H9 (cell line): ENCODE data around the gene SRC. TPM values are rescaled to one million over a fixed set of nuclear protein-coding genes. Genes with fewer than 3 reads are reported as not detected.

Source experiments
- DNase-seq: peaks from one replicate; pipeline ENCODE4 v3.0.0-alpha.2; 2017
- H2AFZ ChIP-seq: one replicate; pipeline ENCODE4 v1.6.1; 2013; ENCODE audit warnings: mild to moderate bottlenecking, low read length, control low read depth, moderate library complexity
- H2AK5ac ChIP-seq: 2 replicates; pipeline ENCODE4 v1.6.1; 2013; ENCODE audit warnings: low read length, control low read depth, mixed read lengths; ENCODE audit not compliant: insufficient read length
- H2BK120ac ChIP-seq: one replicate; pipeline ENCODE4 v1.6.1; 2013; ENCODE audit warnings: low read depth, mild to moderate bottlenecking, low read length, control low read depth, inconsistent platforms; ENCODE audit not compliant: poor library complexity, severe bottlenecking
- H2BK12ac ChIP-seq: 2 replicates; pipeline ENCODE4 v1.6.1; 2013; ENCODE audit warnings: low read length, control low read depth, mixed read lengths, low read depth; ENCODE audit not compliant: insufficient read length
- H2BK15ac ChIP-seq: 2 replicates; pipeline ENCODE4 v1.6.1; 2013; ENCODE audit warnings: low read depth, low read length, control low read depth
- H2BK20ac ChIP-seq: one replicate; pipeline ENCODE4 v1.6.1; 2013; ENCODE audit warnings: low read depth, mild to moderate bottlenecking, low read length, control low read depth, inconsistent platforms; ENCODE audit not compliant: poor library complexity, severe bottlenecking
- H2BK5ac ChIP-seq: 2 replicates; pipeline ENCODE4 v1.6.1; 2013; ENCODE audit warnings: low read length, control low read depth, mixed read lengths; ENCODE audit not compliant: insufficient read length
- H3K14ac ChIP-seq: 2 replicates; pipeline ENCODE4 v1.6.1; 2013; ENCODE audit warnings: low read length, control low read depth; ENCODE audit not compliant: insufficient read depth
- H3K18ac ChIP-seq: 2 replicates; pipeline ENCODE4 v1.6.1; 2013; ENCODE audit warnings: low read depth, mild to moderate bottlenecking, mixed read lengths, low read length, control low read depth; ENCODE audit not compliant: insufficient read length
- H3K23ac ChIP-seq: 2 replicates; pipeline ENCODE4 v1.6.1; 2013; ENCODE audit warnings: low read length, control low read depth, mixed read lengths, low read depth; ENCODE audit not compliant: insufficient read length
- H3K23me2 ChIP-seq: 2 replicates; pipeline ENCODE4 v1.6.1; 2013; ENCODE audit warnings: low read depth, mild to moderate bottlenecking, mixed read lengths, low read length, control low read depth; ENCODE audit not compliant: insufficient read length, poor library complexity, severe bottlenecking
- H3K27ac ChIP-seq: 2 replicates; pipeline ENCODE4 v1.5.1; 2013; ENCODE audit warnings: low read length, control low read depth, mixed read lengths, low read depth; ENCODE audit not compliant: insufficient read length
- H3K27me3 ChIP-seq: 2 replicates; pipeline ENCODE4 v1.6.1; 2013; ENCODE audit warnings: low read length, control low read depth, inconsistent platforms; ENCODE audit not compliant: insufficient read depth
- H3K4ac ChIP-seq: 2 replicates; pipeline ENCODE4 v1.6.1; 2013; ENCODE audit warnings: low read depth, mild to moderate bottlenecking, control low read depth, inconsistent platforms, low read length, moderate library complexity
- H3K4me1 ChIP-seq: 2 replicates; pipeline ENCODE4 v1.6.1; 2013; ENCODE audit warnings: low read length, control low read depth, inconsistent platforms; ENCODE audit not compliant: insufficient read depth
- H3K4me2 ChIP-seq: 2 replicates; pipeline ENCODE4 v1.6.1; 2013; ENCODE audit warnings: low read length, control low read depth, mixed read lengths; ENCODE audit not compliant: insufficient read length, insufficient read depth
- H3K56ac ChIP-seq: 2 replicates; pipeline ENCODE4 v1.6.1; 2013; ENCODE audit warnings: low read depth, mild to moderate bottlenecking, mixed read lengths, low read length, control low read depth; ENCODE audit not compliant: insufficient read length
- H3K79me1 ChIP-seq: 2 replicates; pipeline ENCODE4 v1.6.1; 2013; ENCODE audit warnings: low read depth, mild to moderate bottlenecking, moderate library complexity, low read length, control low read depth, inconsistent platforms; ENCODE audit not compliant: insufficient read depth, poor library complexity, severe bottlenecking
- H3K79me2 ChIP-seq: 2 replicates; pipeline ENCODE4 v1.6.1; 2013; ENCODE audit warnings: low read length, control low read depth, inconsistent platforms; ENCODE audit not compliant: insufficient read depth
- H3K9ac ChIP-seq: 2 replicates; pipeline ENCODE4 v1.6.1; 2013; ENCODE audit warnings: low read length, control low read depth, mixed read lengths; ENCODE audit not compliant: insufficient read length; ENCODE audit errors: extremely low read depth
- H3K9me3 ChIP-seq: one replicate; pipeline ENCODE4 v1.6.1; 2013; ENCODE audit warnings: low read depth, low read length, inconsistent platforms; ENCODE audit not compliant: control insufficient read depth
- H3T11ph ChIP-seq: one replicate; pipeline ENCODE4 v1.6.1; 2013; ENCODE audit warnings: mild to moderate bottlenecking, low read length, control low read depth, inconsistent platforms
- H4K20me1 ChIP-seq: one replicate; pipeline ENCODE4 v1.6.1; 2013; ENCODE audit not compliant: control insufficient read depth, insufficient read length, insufficient read depth
- H4K5ac ChIP-seq: 2 replicates; pipeline ENCODE4 v1.6.1; 2013; ENCODE audit warnings: low read depth, mild to moderate bottlenecking, mixed read lengths, low read length, control low read depth; ENCODE audit not compliant: insufficient read length
- H4K8ac ChIP-seq: replicated peaks from 2 replicates; pipeline ENCODE4 v1.6.1; 2013; ENCODE audit warnings: low read length, control low read depth, mixed read lengths, low read depth; ENCODE audit not compliant: insufficient read length
- H4K91ac ChIP-seq: 2 replicates; pipeline ENCODE4 v1.6.1; 2013; ENCODE audit warnings: low read depth, mild to moderate bottlenecking, moderate library complexity, mixed read lengths, low read length, control low read depth; ENCODE audit not compliant: insufficient read length
- H3K27ac Mint-ChIP-seq, 3 experiments: 2 replicates in 2 of 3; 3 replicates in 1 of 3; pipeline ENCODE4 v1.8.0; 2020 to 2021; ENCODE audit warnings: mixed read lengths in 3 of 3, mild to moderate bottlenecking in 1 of 3, moderate library complexity in 1 of 3
- H3K27me3 Mint-ChIP-seq: 2 replicates; pipeline ENCODE4 v1.8.0; 2021; ENCODE audit warnings: low read depth, mild to moderate bottlenecking, moderate library complexity, mixed read lengths
- H3K36me3 Mint-ChIP-seq, 3 experiments: 2 replicates in 2 of 3; 3 replicates in 1 of 3; pipeline ENCODE4 v1.8.0; 2020 to 2021; ENCODE audit warnings: low read depth in 3 of 3, mixed read lengths in 3 of 3; ENCODE audit not compliant: insufficient read depth in 1 of 3
- H3K4me1 Mint-ChIP-seq, 2 experiments: 2 replicates each; pipeline ENCODE4 v1.8.0; 2020; ENCODE audit warnings: mixed read lengths in 2 of 2
- H3K4me3 Mint-ChIP-seq, 2 experiments: 2 replicates in 1 of 2; 3 replicates in 1 of 2; pipeline ENCODE4 v1.8.0; 2020 to 2021; ENCODE audit warnings: mild to moderate bottlenecking in 2 of 2, mixed read lengths in 2 of 2, moderate library complexity in 1 of 2
- H3K9me3 Mint-ChIP-seq, 2 experiments: 2 replicates in 1 of 2; 3 replicates in 1 of 2; pipeline ENCODE4 v1.8.0; 2020; ENCODE audit warnings: mild to moderate bottlenecking in 2 of 2, mixed read lengths in 2 of 2, moderate library complexity in 1 of 2
- WGBS: extraction: QIAGEN DNeasy Blood & Tissue Kit; methylation state at CpG from one replicate; pipeline ENCODE4 v1.1.7; 2013; ENCODE audit warnings: missing lambda C conversion rate, low lambda C conversion rate, mixed read lengths; ENCODE audit not compliant: insufficient read length; ENCODE audit errors: extremely low coverage; 5-methylcytosine and 5-hydroxymethylcytosine counted together
- total RNA-seq: library from RNA; stranded (reverse); gene quantifications from 2 replicates; pipeline ENCODE4 v1.2.1, GENCODE V29; 2021
- TF ChIP-seq, protein P1 (sequence below): fragments of 200-600 bp; sonication (generic); conservative IDR thresholded peaks from 3 replicates; pipeline ENCODE4 v1.8.0; 2021; ENCODE audit warnings: antibody characterized with exemption, mild to moderate bottlenecking

The SRC gene
- total RNA-seq, 1 experiment from 2014 or later = 44.5 TPM

DNA sequence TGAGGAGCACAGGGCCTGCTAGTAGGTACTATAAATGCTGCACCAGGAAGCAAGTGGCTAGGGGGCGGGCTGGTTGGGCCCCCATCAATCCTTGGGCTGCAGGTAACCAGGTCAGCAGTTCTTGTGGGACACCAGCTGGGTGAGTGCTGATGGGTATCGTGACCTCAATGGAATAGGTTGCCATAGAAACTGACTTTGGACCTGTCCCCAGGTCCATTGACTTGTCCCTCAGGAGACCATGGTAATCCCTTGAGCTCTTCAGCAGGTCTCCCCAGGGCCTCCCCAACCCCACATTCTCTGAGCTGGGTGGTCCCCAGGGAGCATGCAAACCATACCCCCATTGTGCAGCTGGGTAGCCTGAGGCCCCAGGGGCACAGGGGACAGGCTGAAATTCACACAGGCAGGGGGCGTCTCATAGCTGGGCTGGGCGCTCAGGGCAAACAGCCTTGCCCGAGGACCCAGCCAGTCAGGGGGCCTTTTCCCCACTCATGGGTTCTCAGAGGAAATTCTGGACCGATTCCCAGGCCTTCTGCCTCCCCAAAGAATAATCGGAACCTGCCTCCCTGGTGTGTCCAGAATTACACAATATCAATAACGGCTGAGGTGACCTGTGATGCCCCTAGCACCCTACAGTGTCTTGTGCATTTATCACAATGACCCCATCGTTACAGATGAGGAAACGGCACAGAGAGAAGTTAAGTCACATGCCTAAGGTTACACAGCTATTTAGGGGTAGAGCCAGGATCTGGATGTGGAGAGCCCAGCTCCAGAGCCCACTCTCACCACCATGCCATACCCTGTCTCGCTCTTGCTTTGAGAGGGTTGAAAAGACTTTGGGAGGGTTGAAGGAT lies 35.9 kb downstream of the SRC start:
- TF ChIP-seq, protein P1, sequence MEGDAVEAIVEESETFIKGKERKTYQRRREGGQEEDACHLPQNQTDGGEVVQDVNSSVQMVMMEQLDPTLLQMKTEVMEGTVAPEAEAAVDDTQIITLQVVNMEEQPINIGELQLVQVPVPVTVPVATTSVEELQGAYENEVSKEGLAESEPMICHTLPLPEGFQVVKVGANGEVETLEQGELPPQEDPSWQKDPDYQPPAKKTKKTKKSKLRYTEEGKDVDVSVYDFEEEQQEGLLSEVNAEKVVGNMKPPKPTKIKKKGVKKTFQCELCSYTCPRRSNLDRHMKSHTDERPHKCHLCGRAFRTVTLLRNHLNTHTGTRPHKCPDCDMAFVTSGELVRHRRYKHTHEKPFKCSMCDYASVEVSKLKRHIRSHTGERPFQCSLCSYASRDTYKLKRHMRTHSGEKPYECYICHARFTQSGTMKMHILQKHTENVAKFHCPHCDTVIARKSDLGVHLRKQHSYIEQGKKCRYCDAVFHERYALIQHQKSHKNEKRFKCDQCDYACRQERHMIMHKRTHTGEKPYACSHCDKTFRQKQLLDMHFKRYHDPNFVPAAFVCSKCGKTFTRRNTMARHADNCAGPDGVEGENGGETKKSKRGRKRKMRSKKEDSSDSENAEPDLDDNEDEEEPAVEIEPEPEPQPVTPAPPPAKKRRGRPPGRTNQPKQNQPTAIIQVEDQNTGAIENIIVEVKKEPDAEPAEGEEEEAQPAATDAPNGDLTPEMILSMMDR = no peak
- Histone ChIP-seq H4K8ac (no peak overlapping the region), H4K20me1 (no peaks in the 10 kb centered on the region), H2AFZ (no peak overlapping the region), H2AK5ac (no peak overlapping the region), H3K79me2 (no peaks in the 10 kb centered on the region), H3K27ac (no peak overlapping the region), H3K27me3 (no peaks in the 10 kb centered on the region), H3K56ac (no peak overlapping the region), H2BK20ac (no peak overlapping the region), H3K4me1 (no peaks in the 10 kb centered on the region; the same call in 1 of the 2 replicates), H3T11ph (no peak overlapping the region), H3K23me2 (no peaks in the 10 kb centered on the region), H3K79me1 (no peaks in the 10 kb centered on the region), H3K18ac (no peak overlapping the region), H2BK120ac (no peak overlapping the region), H2BK15ac (no peak overlapping the region), H4K5ac (no peak overlapping the region), H3K9me3 (no peaks in the 10 kb centered on the region), H3K4me2 (no peak overlapping the region), H3K9ac (no peak overlapping the region), H2BK12ac (no peak overlapping the region), H2BK5ac (no peak overlapping the region), H4K91ac (no peak overlapping the region), H3K4ac (no peak overlapping the region), H3K23ac (no peak overlapping the region), H3K14ac (no peak overlapping the region)
- DNase-seq = no peak
- no CpG with 5 or more reads among the region's 11 CpGs for WGBS
- Mint-ChIP-seq H3K9me3 (no peaks in the 10 kb centered on the region; a peak in 1 of 5 replicates), H3K36me3 (peaks cover 6 to 24% (median 19%) of the 10 kb centered on the region in 3 experiments), H3K4me1 (peaks cover 15 to 18% of the 10 kb centered on the region in 2 experiments), H3K27me3 (no peaks in the 10 kb centered on the region; the same call in 1 of the 2 replicates), H3K27ac (0 out of 7 replicates have a peak overlapping the region, but pooled peaks of 2 of the 3 experiments have one; percentile 28 to 34), H3K4me3 (no peak overlapping the region)
